HG02981 (cell line): Measurements from ENCODE around the gene KCNE1.
A peak's percentile ranks its signal among the peaks of the same experiment; 100 is the strongest.
"Not testable (repeated sequence)": the region's sequence is repeated elsewhere in the genome, so short reads cannot be mapped to it uniquely, and the experiment has no call there.

ENCODE experiments used
- ATAC-seq: cut with Tn5 transposase; IDR thresholded peaks from one replicate; pipeline ENCODE4 v1.9.1; 2021; ENCODE audit warnings: mild to moderate bottlenecking, moderate library complexity; ENCODE audit not compliant: unreplicated experiment

Gene KCNE1

GRCh38 chr21:34511787-34512455 is at the start of gene KCNE1:
Gene KCNE1, minus strand, starts transcription at chr21:34512210. Its CDS starts 62,576 bp downstream, at chr21:34449634.
- no peak for ATAC-seq

DNA sequence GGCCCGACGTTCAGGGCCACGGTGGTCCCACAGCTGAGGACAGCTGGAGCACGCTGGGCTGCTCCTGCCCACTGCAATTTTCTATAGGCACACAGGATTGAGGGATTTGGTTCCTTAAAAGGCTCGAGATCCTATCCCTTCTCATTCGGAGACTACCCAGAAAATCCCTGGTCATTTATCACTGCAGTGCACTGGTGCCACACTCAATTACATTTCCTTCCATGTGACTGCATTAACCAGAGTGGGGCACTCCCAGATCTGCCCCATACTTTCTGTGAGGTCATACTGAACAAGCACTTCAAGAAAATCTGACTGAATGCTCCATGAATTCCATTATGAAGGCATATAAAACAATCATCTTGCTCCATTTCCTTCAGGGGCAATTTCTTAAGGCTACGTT is 49.8 kb upstream of the KCNE1 start:
- ATAC-seq = no peak

DNA sequence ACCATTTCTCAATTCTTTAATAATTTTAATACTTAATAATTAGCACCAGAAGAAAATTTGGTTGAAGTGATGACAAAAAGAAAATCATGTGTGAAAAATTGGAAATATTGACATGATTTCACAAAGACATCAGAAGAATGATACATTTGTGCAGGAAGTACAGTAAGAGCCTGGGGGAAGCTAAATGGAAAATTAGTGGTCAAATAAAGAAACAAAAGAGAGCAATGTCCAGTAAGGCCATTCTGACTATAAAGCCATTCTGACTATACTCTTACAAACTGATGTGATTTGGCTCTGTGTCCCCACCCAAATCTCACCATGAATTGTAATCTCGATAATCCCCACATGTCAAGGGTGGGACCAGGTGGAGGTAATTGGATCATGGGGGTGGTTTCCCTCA is 48.6 kb upstream of the KCNE1 start:
- ATAC-seq = no peak

DNA sequence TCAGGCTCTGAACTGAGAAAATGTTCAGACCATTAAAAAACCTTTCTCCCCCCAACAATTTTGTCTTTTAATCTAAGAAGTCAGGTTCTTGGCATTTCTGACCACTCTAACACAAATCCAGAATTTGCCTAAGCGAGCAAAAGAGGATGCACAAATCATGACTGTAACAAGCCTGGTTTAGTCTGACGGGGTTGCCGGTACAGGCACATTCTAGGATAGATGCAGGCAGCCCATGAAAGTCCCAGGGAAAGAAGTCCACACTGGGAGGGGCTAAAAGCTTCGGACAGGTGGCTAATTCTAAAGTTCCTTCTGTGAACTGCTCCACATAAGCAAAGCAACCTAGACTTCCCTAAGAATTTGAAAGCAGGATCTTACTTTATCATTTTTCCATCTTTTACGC is 48.0 kb upstream of the KCNE1 start:
- ATAC-seq = no peak

GRCh38 chr21:34559089-34559631 is 47.1 kb upstream of the KCNE1 start:
- no peak for ATAC-seq

DNA sequence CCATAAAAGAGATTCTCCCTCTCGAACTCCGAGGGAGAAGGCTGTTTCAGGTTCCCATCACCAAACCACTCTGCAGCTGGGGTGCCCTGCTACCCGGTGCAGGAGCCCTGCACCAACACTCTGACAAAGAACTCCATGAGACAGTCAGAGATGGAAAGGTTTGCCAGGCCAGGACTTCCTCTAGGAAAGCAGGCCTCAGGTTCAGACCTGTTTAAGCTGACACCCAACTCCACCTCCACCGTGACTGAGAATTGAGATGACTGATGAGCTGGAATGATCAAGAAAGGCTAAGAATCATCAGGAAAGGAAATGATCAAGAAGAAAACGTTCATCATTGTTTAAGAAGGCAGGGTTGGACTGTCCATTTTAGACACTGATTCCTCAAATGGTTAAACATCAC is 46.2 kb upstream of the KCNE1 start:
- ATAC-seq = no peak

DNA sequence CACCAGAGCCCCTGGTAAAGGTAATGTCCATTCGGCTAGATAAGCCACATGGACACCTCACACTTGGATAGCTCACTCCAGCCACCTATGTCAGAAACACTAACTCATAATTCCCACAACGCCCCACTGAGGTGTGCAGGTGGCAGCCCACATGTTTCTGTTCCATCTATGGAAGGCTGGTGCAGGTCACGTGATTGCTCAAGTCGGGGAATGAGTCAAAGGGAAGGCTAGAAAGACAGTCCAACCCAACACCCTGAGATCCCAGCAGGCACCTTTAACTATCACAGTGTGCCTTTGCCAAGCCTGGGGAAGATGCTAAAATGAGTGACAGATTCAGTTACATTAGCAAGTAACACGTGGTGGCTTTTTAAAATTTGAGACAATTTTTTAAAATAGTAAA is 45.3 kb upstream of the KCNE1 start:
- ATAC-seq = no peak

DNA sequence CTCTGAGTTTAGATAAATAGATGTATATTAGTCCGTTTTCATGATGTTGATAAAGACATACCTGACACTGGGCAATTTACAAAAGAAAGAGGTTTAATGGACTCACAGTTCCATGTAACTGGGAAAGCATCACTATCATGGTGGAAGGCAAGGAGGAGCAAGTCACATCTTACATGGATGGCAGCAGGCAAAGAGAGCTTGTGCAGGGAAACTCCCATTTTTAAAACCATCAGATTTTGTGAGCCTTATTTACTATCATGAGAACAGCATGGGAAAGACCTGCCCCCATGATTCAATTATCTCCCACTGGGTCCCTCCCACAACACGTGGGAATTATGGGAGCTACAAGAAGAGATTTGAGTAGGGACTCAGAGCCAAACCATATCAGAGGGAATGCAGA is 42.7 kb upstream of the KCNE1 start:
- ATAC-seq = not testable (repeated sequence)

- no peak for ATAC-seq
Measured at GRCh38 chr21:34554227-34554626, 42.2 kb upstream of the KCNE1 start.

GRCh38 chr21:34553151-34553952 is 41.3 kb upstream of the KCNE1 start:
- ATAC-seq = no peak

DNA sequence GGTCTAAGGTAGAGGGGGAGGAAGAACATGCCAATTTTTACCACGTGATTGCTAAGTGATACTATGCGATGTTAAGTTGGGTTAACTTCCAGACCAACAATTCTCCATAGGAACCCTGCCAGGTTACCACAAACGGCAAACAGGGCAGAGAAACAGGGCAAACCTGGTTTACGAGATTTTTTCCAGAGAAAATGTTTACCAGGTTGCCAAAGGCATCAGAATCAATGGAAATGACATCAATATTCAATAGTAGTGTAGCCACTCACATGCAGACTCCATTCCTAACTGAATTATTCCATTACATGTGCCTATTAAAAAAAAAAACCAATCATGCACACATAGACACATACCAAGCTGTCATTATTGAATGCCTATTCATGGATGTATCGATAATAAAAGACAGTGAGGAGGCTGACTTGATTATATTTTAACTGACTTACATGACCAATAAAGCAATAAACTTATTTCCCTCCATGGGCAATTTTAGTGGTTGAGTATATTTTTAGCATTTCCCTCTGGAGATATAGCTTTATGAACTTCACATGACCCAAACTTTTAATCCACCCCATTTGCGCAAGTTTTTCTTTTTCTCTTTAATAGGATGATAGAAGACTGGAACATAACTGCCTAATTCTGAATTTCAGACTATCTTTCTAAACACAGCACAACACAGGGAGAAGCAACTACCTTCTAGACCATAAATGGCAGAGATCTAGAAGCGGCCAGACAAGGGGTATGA is 40.5 kb upstream of the KCNE1 start:
- ATAC-seq = no peak

DNA sequence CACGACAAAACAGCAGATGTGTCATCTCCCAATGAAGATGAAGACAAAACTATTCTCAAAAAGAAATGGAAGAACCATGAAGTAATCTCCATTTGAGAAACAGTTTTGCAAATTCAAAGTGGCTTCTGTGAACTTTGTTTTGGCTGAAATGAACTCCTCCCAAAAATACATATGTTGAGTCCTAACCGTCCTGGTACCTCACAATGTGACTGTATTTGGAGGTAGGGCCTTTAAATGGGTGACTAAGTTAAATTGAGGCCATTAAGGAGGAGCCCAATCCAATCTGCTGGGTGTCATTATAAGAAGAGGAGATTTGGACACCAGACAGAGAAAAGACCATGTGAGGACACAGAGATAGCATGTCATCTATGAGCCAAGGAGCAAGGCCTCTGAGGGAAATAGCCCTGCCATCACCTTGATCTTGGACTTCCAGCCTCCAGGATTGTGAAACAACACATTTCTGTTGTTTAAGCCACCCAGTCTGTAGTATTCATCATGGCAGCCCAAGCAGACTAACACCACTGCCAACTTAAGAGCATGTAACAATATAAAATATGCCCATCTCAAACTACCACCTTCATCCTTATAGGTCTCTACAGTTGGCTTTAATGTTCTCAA is 38.3 kb upstream of the KCNE1 start:
- ATAC-seq = no peak

- ATAC-seq = no peak
Measured at GRCh38 chr21:34548781-34549376, 36.9 kb upstream of the KCNE1 start.

GRCh38 chr21:34546542-34546941 is 34.5 kb upstream of the KCNE1 start:
- no peak for ATAC-seq

GRCh38 chr21:34545079-34545884 is 33.3 kb upstream of the KCNE1 start:
- ATAC-seq = peak; percentile 81

DNA sequence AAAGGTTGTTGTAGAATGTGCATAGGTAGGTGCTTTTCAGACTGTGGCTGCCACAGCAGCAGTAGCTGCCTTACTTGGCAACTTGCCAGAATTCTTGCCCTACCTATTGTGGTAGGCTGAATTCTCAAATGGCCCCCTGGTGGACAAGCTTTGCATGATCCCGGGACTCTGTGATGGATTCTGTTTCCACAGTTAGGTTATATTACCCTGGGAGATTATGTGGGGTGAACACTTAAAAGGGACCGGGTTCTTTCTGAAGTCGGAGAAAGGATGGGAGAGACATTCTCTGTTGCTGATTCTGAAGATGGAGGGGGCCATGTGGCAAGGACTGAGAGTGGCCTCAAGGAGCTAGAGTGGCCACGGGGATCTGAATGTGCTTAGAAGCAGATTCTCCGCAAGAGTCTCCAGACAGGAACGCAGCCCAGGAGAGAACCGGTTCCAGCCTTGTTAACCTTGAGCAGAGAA is 32.1 kb upstream of the KCNE1 start:
- no peak for ATAC-seq

GRCh38 chr21:34543017-34543416 is 31.0 kb upstream of the KCNE1 start:
- no peak for ATAC-seq

DNA sequence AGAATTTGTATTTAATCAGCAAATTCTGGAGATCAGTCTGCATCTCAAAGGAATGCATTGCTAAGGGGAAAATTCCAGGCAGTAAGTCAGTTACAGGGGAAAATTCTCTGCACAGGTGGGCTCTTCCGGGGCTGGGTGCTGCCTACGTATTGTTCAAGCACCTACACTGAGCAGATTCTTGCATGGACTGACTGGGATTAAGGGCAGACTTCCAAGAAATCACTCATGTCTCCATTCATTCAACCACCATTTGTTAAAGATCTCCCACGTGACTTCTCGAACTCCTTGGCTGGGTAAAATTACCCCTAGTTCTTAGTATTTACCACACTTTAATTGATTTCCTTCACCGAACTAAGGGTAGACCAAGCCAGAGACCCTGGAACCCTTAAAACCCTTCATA is 28.2 kb upstream of the KCNE1 start:
- ATAC-seq = no peak

- ATAC-seq = no peak
Measured at GRCh38 chr21:34537838-34538237, 25.8 kb upstream of the KCNE1 start.

GRCh38 chr21:34536820-34537219 is 24.8 kb upstream of the KCNE1 start:
- no peak for ATAC-seq
